OCI-LY1 (cell line): ENCODE measurements around the gene HIVEP1.

Experiments
- H2AFZ ChIP-seq: fragments of 200-600 bp; sonication (generic), shearing (Covaris generic); 2 replicates; pipeline ENCODE4 v1.6.0; 2014; ENCODE audit warnings: antibody characterized with exemption, mild to moderate bottlenecking, low read length
- H3F3A ChIP-seq: fragments of 200-600 bp; sonication (generic), shearing (Covaris generic); 2 replicates; pipeline ENCODE4 v1.6.0; 2014; ENCODE audit warnings: mild to moderate bottlenecking, antibody characterized with exemption, low read length, moderate library complexity; ENCODE audit not compliant: insufficient read depth
- H3K27ac ChIP-seq: fragments of 200-600 bp; sonication (generic); 2 replicates; pipeline ENCODE4 v1.5.1; 2014; ENCODE audit warnings: low read length, mixed run types, mild to moderate bottlenecking, low read depth; ENCODE audit not compliant: poor library complexity, severe bottlenecking
- H3K27me3 ChIP-seq: fragments of 200-600 bp; sonication (generic); 2 replicates; pipeline ENCODE4 v1.6.0; 2014; ENCODE audit warnings: antibody characterized with exemption, mild to moderate bottlenecking, low read length, moderate library complexity; ENCODE audit not compliant: insufficient read depth
- H3K36me3 ChIP-seq: fragments of 200-600 bp; sonication (generic); 2 replicates; pipeline ENCODE4 v1.6.1; 2014; ENCODE audit warnings: mild to moderate bottlenecking, antibody characterized with exemption, low read length, moderate library complexity, mixed read lengths; ENCODE audit not compliant: insufficient read depth
- H3K4me1 ChIP-seq: fragments of 200-600 bp; sonication (generic); 2 replicates; pipeline ENCODE4 v1.5.1; 2014; ENCODE audit warnings: mild to moderate bottlenecking, low read length, moderate library complexity; ENCODE audit not compliant: insufficient read depth, severe bottlenecking
- H3K4me2 ChIP-seq: fragments of 200-600 bp; sonication (generic), shearing (Covaris generic); 2 replicates; pipeline ENCODE4 v1.6.1; 2014; ENCODE audit warnings: low read length
- H3K4me3 ChIP-seq: fragments of 200-600 bp; sonication (generic); 2 replicates; pipeline ENCODE4 v1.5.1; 2014; ENCODE audit warnings: low read length, low read depth, mild to moderate bottlenecking, mixed read lengths; ENCODE audit not compliant: poor library complexity, severe bottlenecking
- H3K79me2 ChIP-seq: fragments of 200-600 bp; shearing (Covaris generic); 2 replicates; pipeline ENCODE4 v1.6.1; 2016; ENCODE audit warnings: mixed run types, low read length, mixed read lengths; ENCODE audit not compliant: insufficient read depth
- H3K9ac ChIP-seq: fragments of 200-600 bp; sonication (generic), shearing (Covaris generic); 2 replicates; pipeline ENCODE4 v1.6.1; 2014; ENCODE audit warnings: mild to moderate bottlenecking, low read length, mixed read lengths
- H3K9me2 ChIP-seq: fragments of 200-600 bp; sonication (generic), shearing (Covaris generic); 2 replicates; pipeline ENCODE4 v1.6.1; 2014; ENCODE audit warnings: low read depth, mild to moderate bottlenecking, low read length, mixed read lengths
- H3K9me3 ChIP-seq: fragments of 200-600 bp; shearing (Covaris generic); 2 replicates; pipeline ENCODE4 v1.6.1; 2014; ENCODE audit warnings: low read length, mixed read lengths
- H4K20me1 ChIP-seq: fragments of 200-600 bp; sonication (generic), shearing (Covaris generic); 2 replicates; pipeline ENCODE4 v1.6.0; 2016; ENCODE audit warnings: mild to moderate bottlenecking, low read length; ENCODE audit not compliant: insufficient read depth
- EZH2 ChIP-seq: fragments of 200-600 bp; sonication (generic), shearing (Covaris generic); IDR thresholded peaks from 2 replicates; pipeline ENCODE4 v1.8.0; 2017; ENCODE audit warnings: borderline replicate concordance, mixed run types, mild to moderate bottlenecking, antibody characterized with exemption, low read length, moderate library complexity, mixed read lengths
- TF ChIP-seq, protein P1 (sequence below): fragments of 200-600 bp; sonication (generic), shearing (Covaris generic); IDR thresholded peaks from 2 replicates; pipeline ENCODE4 v1.5.1; 2017; ENCODE audit warnings: mild to moderate bottlenecking, antibody characterized with exemption, low read length, moderate library complexity, mixed read lengths

HIVEP1 gene

GRCh38 chr6:12049165-12049564 is 37.1 kb downstream of the HIVEP1 start:
- Histone ChIP-seq H3K36me3 (peaks cover 19% of the 10 kb centered on the region), H3K9ac (peak overlapping the region; percentile 67), H3K4me3 (peak overlapping the region; percentile 47), H3K9me2 (no peaks in the 10 kb centered on the region), H3F3A (peaks cover 15% of the 10 kb centered on the region; the same call in 1 of the 2 replicates), H2AFZ (no peak overlapping the region), H3K79me2 (peaks cover 26% of the 10 kb centered on the region), H3K9me3 (no peaks in the 10 kb centered on the region), H4K20me1 (no peaks in the 10 kb centered on the region), H3K4me1 (peaks cover 100% of the 10 kb centered on the region), H3K4me2 (peak overlapping the region; percentile 58), H3K27me3 (no peaks in the 10 kb centered on the region), H3K27ac (peak overlapping the region; percentile 99)
- TF ChIP-seq, protein P1, sequence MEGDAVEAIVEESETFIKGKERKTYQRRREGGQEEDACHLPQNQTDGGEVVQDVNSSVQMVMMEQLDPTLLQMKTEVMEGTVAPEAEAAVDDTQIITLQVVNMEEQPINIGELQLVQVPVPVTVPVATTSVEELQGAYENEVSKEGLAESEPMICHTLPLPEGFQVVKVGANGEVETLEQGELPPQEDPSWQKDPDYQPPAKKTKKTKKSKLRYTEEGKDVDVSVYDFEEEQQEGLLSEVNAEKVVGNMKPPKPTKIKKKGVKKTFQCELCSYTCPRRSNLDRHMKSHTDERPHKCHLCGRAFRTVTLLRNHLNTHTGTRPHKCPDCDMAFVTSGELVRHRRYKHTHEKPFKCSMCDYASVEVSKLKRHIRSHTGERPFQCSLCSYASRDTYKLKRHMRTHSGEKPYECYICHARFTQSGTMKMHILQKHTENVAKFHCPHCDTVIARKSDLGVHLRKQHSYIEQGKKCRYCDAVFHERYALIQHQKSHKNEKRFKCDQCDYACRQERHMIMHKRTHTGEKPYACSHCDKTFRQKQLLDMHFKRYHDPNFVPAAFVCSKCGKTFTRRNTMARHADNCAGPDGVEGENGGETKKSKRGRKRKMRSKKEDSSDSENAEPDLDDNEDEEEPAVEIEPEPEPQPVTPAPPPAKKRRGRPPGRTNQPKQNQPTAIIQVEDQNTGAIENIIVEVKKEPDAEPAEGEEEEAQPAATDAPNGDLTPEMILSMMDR: no peak
- TF ChIP-seq EZH2: no peak

- H3K4me1 ChIP-seq: peaks cover 94% of the 10 kb centered on the region
- peaks cover 16% of the 10 kb centered on the region for H3K36me3 ChIP-seq
- H3K9me3 ChIP-seq: no peaks in the 10 kb centered on the region
- peak overlapping the region; percentile 68 for H3K4me2 ChIP-seq
- no peaks in the 10 kb centered on the region for H3K9me2 ChIP-seq
- peak overlapping the region; percentile 45 for H3K4me3 ChIP-seq
- H3K9ac ChIP-seq: peak overlapping the region; percentile 74
- no peaks in the 10 kb centered on the region for H3K27me3 ChIP-seq
- H3F3A ChIP-seq: peaks cover 8% of the 10 kb centered on the region; the same call in 1 of the 2 replicates
- TF ChIP-seq, protein P1: peak; percentile 32; the same call in 1 of the 2 replicates
- no peak for TF ChIP-seq EZH2
- peaks cover 43% of the 10 kb centered on the region for H3K79me2 ChIP-seq
- peak overlapping the region; percentile 99 for H3K27ac ChIP-seq
- no peak overlapping the region for H2AFZ ChIP-seq
- H4K20me1 ChIP-seq: no peaks in the 10 kb centered on the region
Observed at GRCh38 chr6:12051861-12052368, 39.8 kb downstream of the HIVEP1 start.

- no peak overlapping the region for H2AFZ ChIP-seq
- H3K9me3 ChIP-seq: no peaks in the 10 kb centered on the region
- no peak overlapping the region for H3K9ac ChIP-seq
- H3K4me2 ChIP-seq: no peak overlapping the region; the same call in 1 of the 2 replicates
- H3K27ac ChIP-seq: peak overlapping the region; percentile 90
- H3K4me1 ChIP-seq: peaks cover 92% of the 10 kb centered on the region
- peaks cover 95% of the 10 kb centered on the region for H3K79me2 ChIP-seq
- no peaks in the 10 kb centered on the region for H3K9me2 ChIP-seq
- H4K20me1 ChIP-seq: no peaks in the 10 kb centered on the region
- no peak overlapping the region for H3K4me3 ChIP-seq
- TF ChIP-seq, protein P1: no peak
- TF ChIP-seq EZH2: no peak
- H3F3A ChIP-seq: no peaks in the 10 kb centered on the region
- H3K27me3 ChIP-seq: no peaks in the 10 kb centered on the region
- peaks cover 27% of the 10 kb centered on the region for H3K36me3 ChIP-seq
Observed at GRCh38 chr6:12058172-12058961, 46.3 kb downstream of the HIVEP1 start.
